K562 (cell line): ENCODE measurements around the gene CCDC85B. TPM values are rescaled to one million over a fixed set of nuclear protein-coding genes. Genes with fewer than 3 reads are reported as not detected.

Source experiments
- CEBPZ ChIP-seq: fragments of 150-350 bp; IDR thresholded peaks from 2 replicates; pipeline ENCODE4 v1.6.1; 2014; ENCODE audit warnings: low read depth, mild to moderate bottlenecking, low read length, borderline replicate concordance
- GABPA ChIP-seq: fragments of 200-800 bp; sonication (Bioruptor generic); conservative IDR thresholded peaks from 2 replicates; pipeline ENCODE4 v1.6.1; 2016; ENCODE audit warnings: low read depth, missing genetic modification characterization, missing compliant biosample characterization
- IRF1 ChIP-seq: sonication (generic); formaldehyde crosslinking; IDR thresholded peaks from 2 replicates; pipeline ENCODE4 v1.8.0; 2022; ENCODE audit warnings: missing genetic modification reagents, mild to moderate bottlenecking, borderline replicate concordance
- JUNB ChIP-seq: fragments of 450-650 bp; formaldehyde crosslinking; conservative IDR thresholded peaks from 2 replicates; pipeline ENCODE4 v1.4.0; 2020; ENCODE audit warnings: mild to moderate bottlenecking
- KLF13 ChIP-seq: fragments of 450-650 bp; IDR thresholded peaks from 2 replicates; pipeline ENCODE4 v1.6.1; 2016; ENCODE audit warnings: missing genetic modification characterization, low read depth, mild to moderate bottlenecking, missing compliant biosample characterization, moderate library complexity, borderline replicate concordance
- MITF ChIP-seq: IDR thresholded peaks from 2 replicates; pipeline ENCODE4 v1.6.1; 2014; ENCODE audit warnings: antibody characterized with exemption
- NFXL1 ChIP-seq: fragments of 450-650 bp; formaldehyde crosslinking; IDR thresholded peaks from 2 replicates; pipeline ENCODE4 v1.4.0; 2021; ENCODE audit warnings: mild to moderate bottlenecking
- NR1H2 ChIP-seq: sonication (generic); formaldehyde crosslinking; IDR thresholded peaks from 2 replicates; pipeline ENCODE4 v1.4.0; 2020; ENCODE audit warnings: mild to moderate bottlenecking, missing genetic modification reagents
- PTRF ChIP-seq: fragments of 450-650 bp; IDR thresholded peaks from 2 replicates; pipeline ENCODE4 v1.6.1; 2016; ENCODE audit warnings: mild to moderate bottlenecking, missing genetic modification characterization, missing compliant biosample characterization
- SMAD1 ChIP-seq: fragments of 150-350 bp; IDR thresholded peaks from 2 replicates; pipeline ENCODE4 v1.6.1; 2014; ENCODE audit warnings: low read length, low read depth; ENCODE audit not compliant: partially characterized antibody
- SRF ChIP-seq, 2 experiments: fragments of 250-450, 450-650 bp in 1 of 2; sonication (Bioruptor Pico) in 1 of 2; sonication (generic) in 1 of 2; formaldehyde crosslinking; IDR thresholded peaks; 2 replicates each; pipeline versions ENCODE4 v1.5.0 to v1.5.1; 2020 to 2022; ENCODE audit warnings: mild to moderate bottlenecking in 1 of 2, missing genetic modification reagents in 1 of 2
- STAG1 ChIP-seq: sonication (generic); formaldehyde crosslinking; IDR thresholded peaks from 2 replicates; pipeline ENCODE4 v1.5.0; 2020; ENCODE audit warnings: missing genetic modification reagents, borderline replicate concordance
- TEAD1 ChIP-seq, 2 experiments: fragments of 450-650 bp in 1 of 2; sonication (generic) in 1 of 2; formaldehyde crosslinking; IDR thresholded peaks; 2 replicates each; pipeline versions ENCODE4 v1.4.0 to v1.8.0; 2020 to 2022; ENCODE audit warnings: mild to moderate bottlenecking in 2 of 2, missing genetic modification reagents in 1 of 2
- ZBED1 ChIP-seq: IDR thresholded peaks from 2 replicates; pipeline ENCODE4 v1.6.1; 2014
- ZNF23 ChIP-seq: fragments of 250-450 bp; sonication (Bioruptor Pico); IDR thresholded peaks from 2 replicates; pipeline ENCODE4 v1.4.0; 2020; ENCODE audit warnings: mild to moderate bottlenecking
- ZNF232 ChIP-seq: sonication (generic); formaldehyde crosslinking; IDR thresholded peaks from 2 replicates; pipeline ENCODE4 v1.8.0; 2022; ENCODE audit warnings: mild to moderate bottlenecking, missing genetic modification reagents
- ZNF280B ChIP-seq: fragments of 250-450 bp; sonication (Bioruptor Pico); IDR thresholded peaks from 2 replicates; pipeline ENCODE4 v1.5.1; 2021; ENCODE audit warnings: mild to moderate bottlenecking
- ZNF347 ChIP-seq: fragments of 450-650 bp; formaldehyde crosslinking; IDR thresholded peaks from 2 replicates; pipeline ENCODE4 v1.4.0; 2020; ENCODE audit warnings: low read depth, mild to moderate bottlenecking, moderate library complexity
- ZNF696 ChIP-seq: fragments of 250-450 bp; sonication (Bioruptor Pico); conservative IDR thresholded peaks from 2 replicates; pipeline ENCODE4 v1.4.0; 2020; ENCODE audit warnings: mild to moderate bottlenecking, moderate library complexity
- ZNF75A ChIP-seq: fragments of 450-650 bp; formaldehyde crosslinking; IDR thresholded peaks from 2 replicates; pipeline ENCODE4 v1.4.0; 2020; ENCODE audit warnings: mild to moderate bottlenecking
- ZNF79 ChIP-seq: fragments of 250-450 bp; sonication (Bioruptor Pico); IDR thresholded peaks from 2 replicates; pipeline ENCODE4 v1.4.0; 2020; ENCODE audit warnings: low read depth, mild to moderate bottlenecking, moderate library complexity
- polyA plus RNA-seq, 8 experiments: library from polyadenylated mRNA; depleted of rRNA in 4 of 8; stranded (reverse) in 5 of 8; unstranded in 3 of 8; fragments of >200 nt; fragmentation: Nextera tagmentation in 2 of 8; fragmentation: Illumina TruSeq in 1 of 8; extraction: Ambion mirVana in 2 of 8; extraction: Trizol in 1 of 8; gene quantifications; 2 replicates each; pipeline versions ENCODE4 v1.2.1 to v1.2.3, GENCODE V29; 2011 to 2014; ENCODE audit warnings: inconsistent platforms in 1 of 8, missing spikeins in 1 of 8
- total RNA-seq, 7 experiments: library from RNA; depleted of rRNA in 6 of 7; stranded (reverse); fragments of >200 nt in 6 of 7; fragmentation: Illumina TruSeq in 2 of 7; extraction: Trizol in 2 of 7; gene quantifications; 2 replicates each; pipeline versions ENCODE4 v1.2.1 to v1.2.3, GENCODE V29; 2011 to 2021; ENCODE audit warnings: low replicate concordance in 1 of 7

CCDC85B gene
- total and polyA plus RNA-seq, 9 of the 15 experiments (the other 6 are each of a cell fraction or from before 2014, with no cell fraction given): 0.14 to 138 (median 6.2) TPM

- TF ChIP-seq SMAD1 (no peak), ZNF79 (no peak), MITF (peak; percentile 43; the same call in 1 of the 2 replicates), JUNB (no peak), ZNF696 (CRISPR knock-in tag) (no peak), GABPA (tag) (peak; percentile 67), ZNF280B (CRISPR knock-in tag) (no peak), NR1H2 (CRISPR knock-in tag) (no peak), ZBED1 (no peak), CEBPZ (no peak), KLF13 (peak; percentile 43; the same call in 1 of the 2 replicates), NFXL1 (CRISPR knock-in tag) (no peak), TEAD1 (CRISPR knock-in tag; IDR thresholded peaks at IDR 0.05) (no peak; a peak in 1 of 4 replicates), ZNF23 (no peak), PTRF (tag) (no peak), ZNF347 (CRISPR knock-in tag) (no peak), IRF1 (no peak), ZNF75A (CRISPR knock-in tag) (no peak), ZNF232 (CRISPR knock-in tag) (no peak), STAG1 (CRISPR knock-in tag) (no peak), SRF (CRISPR knock-in tag; IDR thresholded peaks at IDR 0.05) (0 out of 4 replicates have a peak, but pooled peaks of 1 of the 2 experiments have one; percentile 16)
Measured at GRCh38 chr11:65873318-65874156, 16.9 kb upstream of the CCDC85B start (continued).
